Ovary (tissue), 3 donors: ENCODE data around the gene IFNLR1.

Experiments
- POLR2A ChIP-seq: fragments of 450-650 bp; IDR thresholded peaks from one replicate; pipeline ENCODE4 v1.6.1; 2017; ENCODE audit warnings: antibody characterized with exemption, mild to moderate bottlenecking, moderate library complexity
- TF ChIP-seq, protein P1 (sequence below), 3 donors: fragments of 450-650 bp in 2 of 3; fragments of 200-600 bp in 1 of 3; IDR thresholded peaks; one replicate each; pipeline versions ENCODE4 v1.5.1 to v1.8.0; 2016 to 2022; ENCODE audit warnings: antibody characterized with exemption in 3 of 3, mild to moderate bottlenecking in 1 of 3
- donor health status: DM: no; HTN: no; CAD: no.

DNA sequence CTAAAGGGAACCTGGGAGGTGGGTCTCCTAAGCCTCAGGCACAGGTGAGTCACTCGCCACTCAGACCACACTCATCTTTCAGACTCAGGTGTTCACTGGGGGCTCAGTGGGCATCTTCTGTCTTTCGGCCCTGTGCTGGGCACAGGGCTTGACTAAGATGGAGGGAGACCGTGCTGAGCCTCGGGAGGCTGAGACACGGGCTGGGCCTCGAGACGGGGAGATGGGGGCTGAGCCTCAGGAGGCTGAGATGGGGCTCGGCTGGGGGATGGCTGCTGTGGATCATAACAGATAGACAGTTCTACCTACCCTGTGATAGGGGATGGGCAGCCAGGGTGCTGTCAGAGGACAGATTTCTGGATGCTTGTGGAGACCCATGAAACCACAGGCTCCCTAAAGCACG, 15.5 kb upstream of the IFNLR1 start:
- TF ChIP-seq, protein P1, sequence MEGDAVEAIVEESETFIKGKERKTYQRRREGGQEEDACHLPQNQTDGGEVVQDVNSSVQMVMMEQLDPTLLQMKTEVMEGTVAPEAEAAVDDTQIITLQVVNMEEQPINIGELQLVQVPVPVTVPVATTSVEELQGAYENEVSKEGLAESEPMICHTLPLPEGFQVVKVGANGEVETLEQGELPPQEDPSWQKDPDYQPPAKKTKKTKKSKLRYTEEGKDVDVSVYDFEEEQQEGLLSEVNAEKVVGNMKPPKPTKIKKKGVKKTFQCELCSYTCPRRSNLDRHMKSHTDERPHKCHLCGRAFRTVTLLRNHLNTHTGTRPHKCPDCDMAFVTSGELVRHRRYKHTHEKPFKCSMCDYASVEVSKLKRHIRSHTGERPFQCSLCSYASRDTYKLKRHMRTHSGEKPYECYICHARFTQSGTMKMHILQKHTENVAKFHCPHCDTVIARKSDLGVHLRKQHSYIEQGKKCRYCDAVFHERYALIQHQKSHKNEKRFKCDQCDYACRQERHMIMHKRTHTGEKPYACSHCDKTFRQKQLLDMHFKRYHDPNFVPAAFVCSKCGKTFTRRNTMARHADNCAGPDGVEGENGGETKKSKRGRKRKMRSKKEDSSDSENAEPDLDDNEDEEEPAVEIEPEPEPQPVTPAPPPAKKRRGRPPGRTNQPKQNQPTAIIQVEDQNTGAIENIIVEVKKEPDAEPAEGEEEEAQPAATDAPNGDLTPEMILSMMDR (IDR thresholded peaks at IDR 0.05) = no peak
- TF ChIP-seq POLR2A = no peak
